ENCODE measurements around the gene NUDT19.

DNA sequence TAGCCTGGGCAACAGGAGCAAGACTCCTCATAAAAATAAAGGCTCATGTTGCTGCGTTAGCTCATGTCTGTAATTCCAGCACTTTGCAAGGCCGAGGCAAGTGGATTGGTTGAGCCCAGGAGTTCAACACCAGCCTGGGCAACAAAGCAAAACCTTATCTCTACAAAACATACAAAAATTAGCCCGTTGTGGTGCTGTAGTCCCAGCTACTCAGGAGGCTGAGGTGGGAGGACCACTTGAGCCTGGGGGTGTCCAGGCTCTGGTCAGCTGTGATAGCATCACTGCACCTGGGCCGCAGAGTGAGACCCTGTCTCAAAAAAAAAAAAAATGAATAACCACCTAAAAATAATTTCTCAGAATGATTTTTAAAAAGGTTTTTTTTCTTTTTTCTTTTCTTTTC lies 3.9 kb upstream of the NUDT19 start:
- TF ChIP-seq SIN3A (IDR thresholded peaks at IDR 0.05; ENCODE audit: low read depth) (no peak), ZNF274 (IDR thresholded peaks at IDR 0.05; ENCODE audit: low read depth, low read length) (no peak), EZH2 (IDR thresholded peaks at IDR 0.05) (no peak), RAD21 (IDR thresholded peaks at IDR 0.05; ENCODE audit: low read depth) (no peak), EZH2phosphoT487 (IDR thresholded peaks at IDR 0.05; ENCODE audit: borderline replicate concordance) (no peak), POLR2A (IDR thresholded peaks at IDR 0.05; ENCODE audit: borderline replicate concordance, extremely low read depth, insufficient read depth, insufficient read length) (no peak), POLR2AphosphoS5 (IDR thresholded peaks at IDR 0.05; ENCODE audit: low read depth, low read length) (no peak), YY1 (IDR thresholded peaks at IDR 0.05; ENCODE audit: extremely low read depth, insufficient replicate concordance, low read depth, low read length) (no peak), CEBPB (IDR thresholded peaks at IDR 0.05; ENCODE audit: low read depth) (no peak), ELF1 (IDR thresholded peaks at IDR 0.05; ENCODE audit: borderline replicate concordance, low read depth) (no peak), ATF3 (IDR thresholded peaks at IDR 0.05) (no peak)
- TF ChIP-seq, protein P1, sequence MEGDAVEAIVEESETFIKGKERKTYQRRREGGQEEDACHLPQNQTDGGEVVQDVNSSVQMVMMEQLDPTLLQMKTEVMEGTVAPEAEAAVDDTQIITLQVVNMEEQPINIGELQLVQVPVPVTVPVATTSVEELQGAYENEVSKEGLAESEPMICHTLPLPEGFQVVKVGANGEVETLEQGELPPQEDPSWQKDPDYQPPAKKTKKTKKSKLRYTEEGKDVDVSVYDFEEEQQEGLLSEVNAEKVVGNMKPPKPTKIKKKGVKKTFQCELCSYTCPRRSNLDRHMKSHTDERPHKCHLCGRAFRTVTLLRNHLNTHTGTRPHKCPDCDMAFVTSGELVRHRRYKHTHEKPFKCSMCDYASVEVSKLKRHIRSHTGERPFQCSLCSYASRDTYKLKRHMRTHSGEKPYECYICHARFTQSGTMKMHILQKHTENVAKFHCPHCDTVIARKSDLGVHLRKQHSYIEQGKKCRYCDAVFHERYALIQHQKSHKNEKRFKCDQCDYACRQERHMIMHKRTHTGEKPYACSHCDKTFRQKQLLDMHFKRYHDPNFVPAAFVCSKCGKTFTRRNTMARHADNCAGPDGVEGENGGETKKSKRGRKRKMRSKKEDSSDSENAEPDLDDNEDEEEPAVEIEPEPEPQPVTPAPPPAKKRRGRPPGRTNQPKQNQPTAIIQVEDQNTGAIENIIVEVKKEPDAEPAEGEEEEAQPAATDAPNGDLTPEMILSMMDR (IDR thresholded peaks at IDR 0.05 in 2 of 3, conservative IDR thresholded peaks at IDR 0.05 in 1 of 3; ENCODE audit: borderline replicate concordance in 1 of 3, insufficient read depth in 1 of 3, low read depth in 2 of 3, low read length in 2 of 3): no peak
- TF ChIP-seq, protein P2, sequence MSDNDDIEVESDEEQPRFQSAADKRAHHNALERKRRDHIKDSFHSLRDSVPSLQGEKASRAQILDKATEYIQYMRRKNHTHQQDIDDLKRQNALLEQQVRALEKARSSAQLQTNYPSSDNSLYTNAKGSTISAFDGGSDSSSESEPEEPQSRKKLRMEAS (IDR thresholded peaks at IDR 0.05): no peak
- TF ChIP-seq, protein P3, sequence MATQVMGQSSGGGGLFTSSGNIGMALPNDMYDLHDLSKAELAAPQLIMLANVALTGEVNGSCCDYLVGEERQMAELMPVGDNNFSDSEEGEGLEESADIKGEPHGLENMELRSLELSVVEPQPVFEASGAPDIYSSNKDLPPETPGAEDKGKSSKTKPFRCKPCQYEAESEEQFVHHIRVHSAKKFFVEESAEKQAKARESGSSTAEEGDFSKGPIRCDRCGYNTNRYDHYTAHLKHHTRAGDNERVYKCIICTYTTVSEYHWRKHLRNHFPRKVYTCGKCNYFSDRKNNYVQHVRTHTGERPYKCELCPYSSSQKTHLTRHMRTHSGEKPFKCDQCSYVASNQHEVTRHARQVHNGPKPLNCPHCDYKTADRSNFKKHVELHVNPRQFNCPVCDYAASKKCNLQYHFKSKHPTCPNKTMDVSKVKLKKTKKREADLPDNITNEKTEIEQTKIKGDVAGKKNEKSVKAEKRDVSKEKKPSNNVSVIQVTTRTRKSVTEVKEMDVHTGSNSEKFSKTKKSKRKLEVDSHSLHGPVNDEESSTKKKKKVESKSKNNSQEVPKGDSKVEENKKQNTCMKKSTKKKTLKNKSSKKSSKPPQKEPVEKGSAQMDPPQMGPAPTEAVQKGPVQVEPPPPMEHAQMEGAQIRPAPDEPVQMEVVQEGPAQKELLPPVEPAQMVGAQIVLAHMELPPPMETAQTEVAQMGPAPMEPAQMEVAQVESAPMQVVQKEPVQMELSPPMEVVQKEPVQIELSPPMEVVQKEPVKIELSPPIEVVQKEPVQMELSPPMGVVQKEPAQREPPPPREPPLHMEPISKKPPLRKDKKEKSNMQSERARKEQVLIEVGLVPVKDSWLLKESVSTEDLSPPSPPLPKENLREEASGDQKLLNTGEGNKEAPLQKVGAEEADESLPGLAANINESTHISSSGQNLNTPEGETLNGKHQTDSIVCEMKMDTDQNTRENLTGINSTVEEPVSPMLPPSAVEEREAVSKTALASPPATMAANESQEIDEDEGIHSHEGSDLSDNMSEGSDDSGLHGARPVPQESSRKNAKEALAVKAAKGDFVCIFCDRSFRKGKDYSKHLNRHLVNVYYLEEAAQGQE (IDR thresholded peaks at IDR 0.05; ENCODE audit: low read depth): no peak
